K562 (cell line): Measurements from ENCODE around the gene PARD3B. TPM values are rescaled to one million over a fixed set of nuclear protein-coding genes. Genes with fewer than 3 reads are reported as not detected.

ENCODE experiments used
- BRF1 ChIP-seq: IDR thresholded peaks from 3 replicates; pipeline ENCODE4 v1.6.1; 2011; ENCODE audit warnings: borderline replicate concordance, mild to moderate bottlenecking; ENCODE audit not compliant: insufficient read length; ENCODE audit errors: extremely low read depth
- ZNF146 ChIP-seq: IDR thresholded peaks from one replicate; pipeline ENCODE4 v1.6.1; 2018; ENCODE audit warnings: missing compliant biosample characterization; ENCODE audit not compliant: unreplicated experiment
- polyA plus RNA-seq, 8 experiments: library from polyadenylated mRNA; depleted of rRNA in 4 of 8; stranded (reverse) in 5 of 8; unstranded in 3 of 8; fragments of >200 nt; fragmentation: Nextera tagmentation in 2 of 8; fragmentation: Illumina TruSeq in 1 of 8; extraction: Ambion mirVana in 2 of 8; extraction: Trizol in 1 of 8; gene quantifications; 2 replicates each; pipeline versions ENCODE4 v1.2.1 to v1.2.3, GENCODE V29; 2011 to 2014; ENCODE audit warnings: inconsistent platforms in 1 of 8, missing spikeins in 1 of 8
- total RNA-seq, 7 experiments: library from RNA; depleted of rRNA in 6 of 7; stranded (reverse); fragments of >200 nt in 6 of 7; fragmentation: Illumina TruSeq in 2 of 7; extraction: Trizol in 2 of 7; gene quantifications; 2 replicates each; pipeline versions ENCODE4 v1.2.1 to v1.2.3, GENCODE V29; 2011 to 2021; ENCODE audit warnings: low replicate concordance in 1 of 7
- TF ChIP-seq, protein P1 (sequence below), 2 experiments: fragments of 450-650 bp; formaldehyde crosslinking in 1 of 2; IDR thresholded peaks; 2 replicates each; pipeline versions ENCODE4 v1.4.0 to v1.6.1; 2014 to 2020; ENCODE audit warnings: mild to moderate bottlenecking in 2 of 2, borderline replicate concordance in 1 of 2, low read depth in 1 of 2

The PARD3B gene
- total and polyA plus RNA-seq, 9 of the 15 experiments (the other 6 are each of a cell fraction or from before 2014, with no cell fraction given): 0.15 to 3.0 (median 1.1) TPM

DNA sequence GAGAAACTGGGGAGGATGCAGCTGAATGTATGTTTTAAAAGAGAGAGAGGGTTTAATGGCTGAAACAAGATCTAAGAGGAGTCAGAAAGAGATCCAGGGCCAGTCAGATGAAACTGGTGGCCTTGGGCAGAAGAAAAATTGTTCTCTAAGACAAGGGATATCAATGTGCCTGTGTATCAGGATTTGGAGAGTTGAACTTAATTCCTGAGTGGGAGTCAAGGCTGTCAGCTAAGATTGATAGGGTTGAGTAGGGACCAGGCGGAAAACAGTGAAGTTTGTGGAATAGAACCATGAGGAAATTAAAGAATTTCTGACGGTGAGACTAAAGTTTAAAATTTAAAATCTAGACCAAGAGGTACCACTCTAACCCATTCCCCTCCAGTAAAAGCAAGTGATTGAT, 199.2 kb downstream of the PARD3B start (continued):
- TF ChIP-seq, protein P1, sequence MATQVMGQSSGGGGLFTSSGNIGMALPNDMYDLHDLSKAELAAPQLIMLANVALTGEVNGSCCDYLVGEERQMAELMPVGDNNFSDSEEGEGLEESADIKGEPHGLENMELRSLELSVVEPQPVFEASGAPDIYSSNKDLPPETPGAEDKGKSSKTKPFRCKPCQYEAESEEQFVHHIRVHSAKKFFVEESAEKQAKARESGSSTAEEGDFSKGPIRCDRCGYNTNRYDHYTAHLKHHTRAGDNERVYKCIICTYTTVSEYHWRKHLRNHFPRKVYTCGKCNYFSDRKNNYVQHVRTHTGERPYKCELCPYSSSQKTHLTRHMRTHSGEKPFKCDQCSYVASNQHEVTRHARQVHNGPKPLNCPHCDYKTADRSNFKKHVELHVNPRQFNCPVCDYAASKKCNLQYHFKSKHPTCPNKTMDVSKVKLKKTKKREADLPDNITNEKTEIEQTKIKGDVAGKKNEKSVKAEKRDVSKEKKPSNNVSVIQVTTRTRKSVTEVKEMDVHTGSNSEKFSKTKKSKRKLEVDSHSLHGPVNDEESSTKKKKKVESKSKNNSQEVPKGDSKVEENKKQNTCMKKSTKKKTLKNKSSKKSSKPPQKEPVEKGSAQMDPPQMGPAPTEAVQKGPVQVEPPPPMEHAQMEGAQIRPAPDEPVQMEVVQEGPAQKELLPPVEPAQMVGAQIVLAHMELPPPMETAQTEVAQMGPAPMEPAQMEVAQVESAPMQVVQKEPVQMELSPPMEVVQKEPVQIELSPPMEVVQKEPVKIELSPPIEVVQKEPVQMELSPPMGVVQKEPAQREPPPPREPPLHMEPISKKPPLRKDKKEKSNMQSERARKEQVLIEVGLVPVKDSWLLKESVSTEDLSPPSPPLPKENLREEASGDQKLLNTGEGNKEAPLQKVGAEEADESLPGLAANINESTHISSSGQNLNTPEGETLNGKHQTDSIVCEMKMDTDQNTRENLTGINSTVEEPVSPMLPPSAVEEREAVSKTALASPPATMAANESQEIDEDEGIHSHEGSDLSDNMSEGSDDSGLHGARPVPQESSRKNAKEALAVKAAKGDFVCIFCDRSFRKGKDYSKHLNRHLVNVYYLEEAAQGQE (IDR thresholded peaks at IDR 0.05; ENCODE audit: borderline replicate concordance): no peak
- TF ChIP-seq, protein P1 (CRISPR knock-in tag; IDR thresholded peaks at IDR 0.05; ENCODE audit: low read depth): no peak
- TF ChIP-seq ZNF146 (CRISPR knock-in tag): no peak
- no peak for TF ChIP-seq BRF1
